Vagina (tissue), 2 donors: Measurements from ENCODE around the gene IFRD1.

Source experiments
- POLR2A ChIP-seq, 2 donors: fragments of 450-650 bp; IDR thresholded peaks; one replicate each; pipeline ENCODE4 v1.6.1; 2017; ENCODE audit warnings: antibody characterized with exemption in 2 of 2, mild to moderate bottlenecking in 2 of 2, moderate library complexity in 2 of 2
- TF ChIP-seq, protein P1 (sequence below), 3 experiments: fragments of 450-650 bp in 2 of 3; fragments of 200-600 bp in 1 of 3; sonication (generic) in 1 of 3; IDR thresholded peaks; one replicate each; pipeline ENCODE4 v1.5.1; 2017 to 2019; ENCODE audit warnings: antibody characterized with exemption in 3 of 3, mild to moderate bottlenecking in 2 of 3, moderate library complexity in 2 of 3

DNA sequence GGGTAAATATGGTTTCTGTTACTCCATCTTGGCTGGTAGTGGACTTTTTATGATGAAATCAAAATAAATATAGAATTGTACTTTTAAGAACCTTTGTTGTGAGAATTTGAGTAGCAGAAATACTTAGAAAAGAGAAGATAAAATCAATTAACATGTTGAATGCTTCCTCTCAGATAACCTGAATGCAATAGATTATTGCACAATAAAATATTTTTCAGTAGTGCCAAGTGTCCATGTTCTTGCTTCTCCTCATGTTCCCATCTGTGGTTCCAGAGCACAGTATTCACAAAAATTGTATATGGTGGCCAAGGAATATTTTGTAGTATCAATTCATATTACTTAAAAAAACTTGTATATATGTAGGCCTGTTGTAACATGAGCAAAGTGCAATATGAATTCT lies 45.9 kb upstream of the IFRD1 start:
- TF ChIP-seq, protein P1, sequence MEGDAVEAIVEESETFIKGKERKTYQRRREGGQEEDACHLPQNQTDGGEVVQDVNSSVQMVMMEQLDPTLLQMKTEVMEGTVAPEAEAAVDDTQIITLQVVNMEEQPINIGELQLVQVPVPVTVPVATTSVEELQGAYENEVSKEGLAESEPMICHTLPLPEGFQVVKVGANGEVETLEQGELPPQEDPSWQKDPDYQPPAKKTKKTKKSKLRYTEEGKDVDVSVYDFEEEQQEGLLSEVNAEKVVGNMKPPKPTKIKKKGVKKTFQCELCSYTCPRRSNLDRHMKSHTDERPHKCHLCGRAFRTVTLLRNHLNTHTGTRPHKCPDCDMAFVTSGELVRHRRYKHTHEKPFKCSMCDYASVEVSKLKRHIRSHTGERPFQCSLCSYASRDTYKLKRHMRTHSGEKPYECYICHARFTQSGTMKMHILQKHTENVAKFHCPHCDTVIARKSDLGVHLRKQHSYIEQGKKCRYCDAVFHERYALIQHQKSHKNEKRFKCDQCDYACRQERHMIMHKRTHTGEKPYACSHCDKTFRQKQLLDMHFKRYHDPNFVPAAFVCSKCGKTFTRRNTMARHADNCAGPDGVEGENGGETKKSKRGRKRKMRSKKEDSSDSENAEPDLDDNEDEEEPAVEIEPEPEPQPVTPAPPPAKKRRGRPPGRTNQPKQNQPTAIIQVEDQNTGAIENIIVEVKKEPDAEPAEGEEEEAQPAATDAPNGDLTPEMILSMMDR (IDR thresholded peaks at IDR 0.05) = no peak
- TF ChIP-seq POLR2A (IDR thresholded peaks at IDR 0.05) = no peak
